Peyer's patch (tissue), 4 donors: ENCODE data around the gene GUCY1A2.
"Not testable (repeated sequence)": the region's sequence is repeated elsewhere in the genome, so short reads cannot be mapped to it uniquely, and the experiment has no call there.

Experiments used
- CTCF ChIP-seq, 6 experiments: fragments of 450-650 bp in 4 of 6; fragments of 200-600 bp in 2 of 6; sonication (generic) in 1 of 6; IDR thresholded peaks; one replicate each; pipeline ENCODE4 v1.5.1; 2017 to 2019; ENCODE audit warnings: antibody characterized with exemption in 6 of 6, mild to moderate bottlenecking in 3 of 6, moderate library complexity in 1 of 6
- POLR2A ChIP-seq, 2 donors: fragments of 450-650 bp; IDR thresholded peaks; one replicate each; pipeline ENCODE4 v1.5.1; 2017; ENCODE audit warnings: antibody characterized with exemption in 2 of 2, mild to moderate bottlenecking in 2 of 2, moderate library complexity in 2 of 2

GRCh38 chr11:106883693-106884092 lies 134.6 kb downstream of the GUCY1A2 start:
- TF ChIP-seq CTCF, POLR2A (IDR thresholded peaks at IDR 0.05): not testable (repeated sequence)
